Osteoblast (primary cell): ENCODE results near the gene LRCH3. TPM values are rescaled to one million over a fixed set of nuclear protein-coding genes. Genes with fewer than 3 reads are reported as not detected.
A peak's percentile ranks its signal among the peaks of the same experiment; 100 is the strongest.
"Not testable (repeated sequence)": the region's sequence is repeated elsewhere in the genome, so short reads cannot be mapped to it uniquely, and the experiment has no call there.

Experiments used
- DNase-seq: peaks from one replicate; pipeline ENCODE4 v3.0.0; 2011; ENCODE audit warnings: low spot score, mixed read lengths; ENCODE audit not compliant: insufficient read length; ENCODE audit errors: missing footprints
- H2AFZ ChIP-seq: 2 replicates; pipeline ENCODE4 v1.6.0; 2011; ENCODE audit warnings: mild to moderate bottlenecking, low read length
- H3K27ac ChIP-seq: 2 replicates; pipeline ENCODE4 v1.5.1; 2011; ENCODE audit warnings: mild to moderate bottlenecking, low read depth, low read length, moderate library complexity
- H3K27me3 ChIP-seq: 2 replicates; pipeline ENCODE4 v1.6.0; 2012; ENCODE audit warnings: mild to moderate bottlenecking, control low read depth, inconsistent platforms, low read length, moderate library complexity; ENCODE audit not compliant: insufficient read depth
- H3K36me3 ChIP-seq: 2 replicates; pipeline ENCODE4 v1.5.1; 2011; ENCODE audit warnings: mild to moderate bottlenecking, low read length, control low read depth, moderate library complexity; ENCODE audit not compliant: insufficient read depth
- H3K4me1 ChIP-seq: 2 replicates; pipeline ENCODE4 v1.5.1; 2011; ENCODE audit warnings: mild to moderate bottlenecking, low read length, control low read depth, moderate library complexity; ENCODE audit not compliant: insufficient read depth
- H3K4me2 ChIP-seq: 2 replicates; pipeline ENCODE4 v1.6.0; 2011; ENCODE audit warnings: mild to moderate bottlenecking, low read length; ENCODE audit not compliant: insufficient read depth
- H3K4me3 ChIP-seq: fragments of 200-600 bp; sonication (generic); 3 replicates; pipeline ENCODE4 v1.5.1; 2012; ENCODE audit warnings: mild to moderate bottlenecking, low read length, inconsistent platforms; ENCODE audit not compliant: insufficient read depth
- H3K79me2 ChIP-seq: 2 replicates; pipeline ENCODE4 v1.6.0; 2012; ENCODE audit warnings: mild to moderate bottlenecking, low read length, control low read depth, inconsistent platforms; ENCODE audit not compliant: insufficient read depth
- H3K9me3 ChIP-seq: 2 replicates; pipeline ENCODE4 v1.5.1; 2011; ENCODE audit warnings: low read depth, low read length, control low read depth
- H4K20me1 ChIP-seq: 2 replicates; pipeline ENCODE4 v1.6.0; 2012; ENCODE audit warnings: mild to moderate bottlenecking, low read length, control low read depth; ENCODE audit not compliant: insufficient read depth
- CTCF ChIP-seq: IDR thresholded peaks from 2 replicates; pipeline ENCODE4 v1.5.1; 2011; ENCODE audit warnings: mild to moderate bottlenecking, low read depth, low read length, moderate library complexity; ENCODE audit errors: extremely low read depth
- total RNA-seq: library from RNA; depleted of rRNA; stranded (reverse); fragments of >200 nt; gene quantifications from 2 replicates; pipeline ENCODE4 v1.2.3, GENCODE V29; 2012

Gene LRCH3
- total RNA-seq, 1 donor = 91.6 TPM

- no peak overlapping the region for H3K4me3 ChIP-seq
- no peaks in the 10 kb centered on the region for H3K9me3 ChIP-seq
- peaks cover 19% of the 10 kb centered on the region for H3K4me1 ChIP-seq
- no peaks in the 10 kb centered on the region for H4K20me1 ChIP-seq
- no peaks in the 10 kb centered on the region for H3K79me2 ChIP-seq
- TF ChIP-seq CTCF = no peak
- H3K4me2 ChIP-seq = no peak overlapping the region
- no peaks in the 10 kb centered on the region for H3K36me3 ChIP-seq
- peak overlapping the region; percentile 74 for H3K27ac ChIP-seq
- H2AFZ ChIP-seq = no peak overlapping the region
- DNase-seq = no peak
- no peaks in the 10 kb centered on the region for H3K27me3 ChIP-seq
These were observed 115.8 kb downstream of the LRCH3 start for GRCh38 chr3:197906850-197907187.

GRCh38 chr3:197907196-197907595 lies 116.1 kb downstream of the LRCH3 start:
- Histone ChIP-seq H3K27ac (no peak overlapping the region), H3K4me3 (no peak overlapping the region), H3K4me1 (peaks cover 19% of the 10 kb centered on the region), H4K20me1 (no peaks in the 10 kb centered on the region), H3K4me2 (no peak overlapping the region), H3K36me3 (no peaks in the 10 kb centered on the region), H3K79me2 (no peaks in the 10 kb centered on the region), H3K9me3 (no peaks in the 10 kb centered on the region), H2AFZ (no peak overlapping the region), H3K27me3 (no peaks in the 10 kb centered on the region)
- no peak for DNase-seq
- TF ChIP-seq CTCF = no peak

- H3K4me2 ChIP-seq, H3K36me3 ChIP-seq, H3K27me3 ChIP-seq, H3K4me3 ChIP-seq, H2AFZ ChIP-seq, H3K27ac ChIP-seq, H3K9me3 ChIP-seq, H4K20me1 ChIP-seq, H3K79me2 ChIP-seq, DNase-seq: not testable (repeated sequence)
- peaks cover 19% of the 10 kb centered on the region for H3K4me1 ChIP-seq
These were observed 117.5 kb downstream of the LRCH3 start for GRCh38 chr3:197908550-197908949.

- Histone ChIP-seq H3K4me2 (no peak overlapping the region), H2AFZ (no peak overlapping the region), H3K36me3 (no peaks in the 10 kb centered on the region), H3K4me3 (no peak overlapping the region), H3K79me2 (no peaks in the 10 kb centered on the region), H3K27me3 (no peaks in the 10 kb centered on the region), H3K27ac (no peak overlapping the region), H4K20me1 (no peaks in the 10 kb centered on the region), H3K9me3 (no peaks in the 10 kb centered on the region), H3K4me1 (peaks cover 19% of the 10 kb centered on the region)
- peak; percentile 73 for DNase-seq
- no peak for TF ChIP-seq CTCF
These were observed 118.1 kb downstream of the LRCH3 start for GRCh38 chr3:197908957-197909701.
